Esophagus squamous epithelium (tissue), 4 donors: Measurements from ENCODE around the gene PTPRN2.

ENCODE experiments used
- CTCF ChIP-seq, 6 experiments: fragments of 450-650 bp in 4 of 6; fragments of 200-600 bp in 2 of 6; sonication (generic) in 2 of 6; IDR thresholded peaks; one replicate each; pipeline ENCODE4 v1.5.1; 2016 to 2019; ENCODE audit warnings: antibody characterized with exemption in 6 of 6, mild to moderate bottlenecking in 4 of 6, moderate library complexity in 4 of 6
- POLR2A ChIP-seq, 4 donors: fragments of 450-650 bp; IDR thresholded peaks; one replicate each; pipeline ENCODE4 v1.6.1; 2017; ENCODE audit warnings: antibody characterized with exemption in 4 of 4, mild to moderate bottlenecking in 4 of 4, moderate library complexity in 3 of 4

- no peak for TF ChIP-seq CTCF (IDR thresholded peaks at IDR 0.05)
- TF ChIP-seq POLR2A (IDR thresholded peaks at IDR 0.05): no peak
These were observed 715.9 kb downstream of the PTPRN2 start for GRCh38 chr7:157871681-157872080.
